Testis (tissue), 3 donors: ENCODE data around the gene UNC13C. TPM values are rescaled to one million over a fixed set of nuclear protein-coding genes. Genes with fewer than 3 reads are reported as not detected.

Source experiments
- DNase-seq: peaks from one replicate; pipeline ENCODE4 v3.0.0-alpha.2; 2019
- H3K27ac ChIP-seq, 2 donors: fragments of 200-600 bp; sonication (generic); one replicate each; pipeline ENCODE4 v1.5.1; 2019
- H3K27me3 ChIP-seq: fragments of 200-600 bp; sonication (generic); one replicate; pipeline ENCODE4 v1.5.1; 2019
- H3K36me3 ChIP-seq: fragments of 200-600 bp; sonication (generic); one replicate; pipeline ENCODE4 v1.5.1; 2017; ENCODE audit warnings: low read depth; ENCODE audit errors: missing control alignments
- H3K4me1 ChIP-seq: fragments of 200-600 bp; sonication (generic); one replicate; pipeline ENCODE4 v1.5.1; 2019
- H3K4me3 ChIP-seq, 2 donors: fragments of 200-600 bp; sonication (generic); one replicate each; pipeline ENCODE4 v1.5.1; 2017 to 2019
- H3K9me3 ChIP-seq: fragments of 200-600 bp; sonication (generic); one replicate; pipeline ENCODE4 v1.5.1; 2017
- POLR2A ChIP-seq: fragments of 450-650 bp; IDR thresholded peaks from one replicate; pipeline ENCODE4 v1.6.1; 2017; ENCODE audit warnings: antibody characterized with exemption, mild to moderate bottlenecking, moderate library complexity
- WGBS, 2 donors: methylation state at CpG; one replicate each; pipeline ENCODE4 v1.1.5; 2018; 5-methylcytosine and 5-hydroxymethylcytosine counted together
- intact Hi-C: fragments of 100-400 bp; cut with DNase I; formaldehyde crosslinking; loops from one replicate; pipeline ENCODE4 v1.15.1; 2023; ENCODE audit warnings: low total_unique reads
- polyA plus RNA-seq: library from polyadenylated mRNA; stranded (reverse); fragments of 350-450 nt; fragmentation: Illumina TruSeq; extraction: RNeasy Lipid Tissue Mini Kit (QIAGEN cat#74804); gene quantifications from one replicate; pipeline ENCODE4 v1.2.3, GENCODE V29; 2014; ENCODE audit warnings: low read depth, low replicate concordance; ENCODE audit not compliant: insufficient read depth
- total RNA-seq, 2 donors: library from RNA; depleted of rRNA; stranded (reverse); fragments of >200 nt; gene quantifications; one replicate each; pipeline ENCODE4 v1.2.3, GENCODE V29; 2016
- TF ChIP-seq, protein P1 (sequence below), 3 experiments: fragments of 450-650 bp in 2 of 3; fragments of 200-600 bp in 1 of 3; sonication (generic) in 1 of 3; IDR thresholded peaks; one replicate each; pipeline ENCODE4 v1.5.1; 2016 to 2019; ENCODE audit warnings: antibody characterized with exemption in 3 of 3, mild to moderate bottlenecking in 2 of 3, moderate library complexity in 1 of 3

Gene UNC13C
- total and polyA plus RNA-seq, 3 donors from 2014 or later = 6.1 to 24.7 (median 8.8) TPM

GRCh38 chr15:54026891-54027290, 48.6 kb downstream of the UNC13C start:
- Histone ChIP-seq H3K36me3 (no peaks in the 10 kb centered on the region), H3K27ac (no peak overlapping the region), H3K4me1 (no peaks in the 10 kb centered on the region), H3K9me3 (no peaks in the 10 kb centered on the region), H3K4me3 (no peak overlapping the region), H3K27me3 (no peaks in the 10 kb centered on the region)
- WGBS, 2 donors = 59 to 67% methylated on average over 2 of the region's 2 CpGs
- TF ChIP-seq, protein P1, sequence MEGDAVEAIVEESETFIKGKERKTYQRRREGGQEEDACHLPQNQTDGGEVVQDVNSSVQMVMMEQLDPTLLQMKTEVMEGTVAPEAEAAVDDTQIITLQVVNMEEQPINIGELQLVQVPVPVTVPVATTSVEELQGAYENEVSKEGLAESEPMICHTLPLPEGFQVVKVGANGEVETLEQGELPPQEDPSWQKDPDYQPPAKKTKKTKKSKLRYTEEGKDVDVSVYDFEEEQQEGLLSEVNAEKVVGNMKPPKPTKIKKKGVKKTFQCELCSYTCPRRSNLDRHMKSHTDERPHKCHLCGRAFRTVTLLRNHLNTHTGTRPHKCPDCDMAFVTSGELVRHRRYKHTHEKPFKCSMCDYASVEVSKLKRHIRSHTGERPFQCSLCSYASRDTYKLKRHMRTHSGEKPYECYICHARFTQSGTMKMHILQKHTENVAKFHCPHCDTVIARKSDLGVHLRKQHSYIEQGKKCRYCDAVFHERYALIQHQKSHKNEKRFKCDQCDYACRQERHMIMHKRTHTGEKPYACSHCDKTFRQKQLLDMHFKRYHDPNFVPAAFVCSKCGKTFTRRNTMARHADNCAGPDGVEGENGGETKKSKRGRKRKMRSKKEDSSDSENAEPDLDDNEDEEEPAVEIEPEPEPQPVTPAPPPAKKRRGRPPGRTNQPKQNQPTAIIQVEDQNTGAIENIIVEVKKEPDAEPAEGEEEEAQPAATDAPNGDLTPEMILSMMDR (IDR thresholded peaks at IDR 0.05) = no peak
- no peak for TF ChIP-seq POLR2A
- no peak for DNase-seq
- intact Hi-C loops = no loop called here

GRCh38 chr15:54029081-54029480, 50.8 kb downstream of the UNC13C start:
- Histone ChIP-seq H3K27me3 (no peaks in the 10 kb centered on the region), H3K4me3 (no peak overlapping the region), H3K4me1 (no peaks in the 10 kb centered on the region), H3K36me3 (no peaks in the 10 kb centered on the region), H3K9me3 (no peaks in the 10 kb centered on the region), H3K27ac (no peak overlapping the region)
- no peak for DNase-seq
- intact Hi-C loops = no loop called here
- 60 to 79% methylated on average over 3 of the region's 3 CpGs for WGBS, 2 donors
- TF ChIP-seq POLR2A = no peak
- TF ChIP-seq, protein P1 (IDR thresholded peaks at IDR 0.05) = no peak

GRCh38 chr15:54032066-54032465, 53.8 kb downstream of the UNC13C start:
- 89 to 93% methylated on average over 4 of the region's 4 CpGs for WGBS, 2 donors
- Histone ChIP-seq H3K4me3 (no peak overlapping the region), H3K4me1 (no peaks in the 10 kb centered on the region), H3K36me3 (no peaks in the 10 kb centered on the region), H3K27me3 (no peaks in the 10 kb centered on the region), H3K9me3 (no peaks in the 10 kb centered on the region), H3K27ac (no peak overlapping the region)
- intact Hi-C loops = no loop called here
- TF ChIP-seq, protein P1 (IDR thresholded peaks at IDR 0.05) = no peak
- TF ChIP-seq POLR2A = no peak
- no peak for DNase-seq

- DNase-seq = no peak
- Histone ChIP-seq H3K9me3 (no peaks in the 10 kb centered on the region), H3K36me3 (no peaks in the 10 kb centered on the region), H3K27ac (no peak overlapping the region), H3K4me1 (no peaks in the 10 kb centered on the region), H3K27me3 (no peaks in the 10 kb centered on the region), H3K4me3 (no peak overlapping the region)
- WGBS, 2 donors = 51 to 66% methylated on average over 3 of the region's 3 CpGs
- intact Hi-C loops = no loop called here
- TF ChIP-seq POLR2A = no peak
- TF ChIP-seq, protein P1 (IDR thresholded peaks at IDR 0.05) = no peak
Observed at GRCh38 chr15:54033356-54033860, 55.2 kb downstream of the UNC13C start.

GRCh38 chr15:54033869-54034458, 55.7 kb downstream of the UNC13C start:
- Histone ChIP-seq H3K27me3 (no peaks in the 10 kb centered on the region), H3K4me3 (no peak overlapping the region), H3K9me3 (no peaks in the 10 kb centered on the region), H3K4me1 (no peaks in the 10 kb centered on the region), H3K27ac (no peak overlapping the region), H3K36me3 (no peaks in the 10 kb centered on the region)
- intact Hi-C loops = no loop called here
- 49 to 51% methylated on average over 3 of the region's 3 CpGs for WGBS, 2 donors
- DNase-seq = no peak
- TF ChIP-seq, protein P1 (IDR thresholded peaks at IDR 0.05) = no peak
- no peak for TF ChIP-seq POLR2A
